ENCODE results near the gene FAM3B. TPM values are rescaled to one million over a fixed set of nuclear protein-coding genes. Genes with fewer than 3 reads are reported as not detected.
A peak's percentile ranks its signal among the peaks of the same experiment; 100 is the strongest.

The FAM3B gene
- total and polyA plus RNA-seq, 12 donors, result 0.04 to 0.42 (median 0.30) TPM; not detected in 6

DNA sequence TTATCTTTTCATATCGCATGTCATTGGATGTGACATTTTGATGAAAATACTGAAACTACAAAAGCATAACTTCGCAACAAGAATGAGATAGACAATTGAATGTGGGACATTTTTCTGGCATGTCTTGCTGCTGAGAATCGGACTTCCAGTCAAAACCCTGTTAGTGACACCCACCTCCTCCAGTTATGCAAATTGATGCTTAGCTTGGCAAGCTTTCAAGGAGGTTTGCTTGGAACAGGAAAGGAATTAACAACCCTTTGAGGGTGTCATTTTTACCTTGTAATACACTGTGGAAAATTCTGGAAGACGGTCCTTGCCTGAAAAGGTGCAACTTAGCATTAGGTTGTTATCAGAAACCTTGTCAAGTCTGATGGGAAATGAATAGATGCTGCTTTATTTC lies 38.8 kb upstream of the FAM3B start:
- TF ChIP-seq, protein P1, sequence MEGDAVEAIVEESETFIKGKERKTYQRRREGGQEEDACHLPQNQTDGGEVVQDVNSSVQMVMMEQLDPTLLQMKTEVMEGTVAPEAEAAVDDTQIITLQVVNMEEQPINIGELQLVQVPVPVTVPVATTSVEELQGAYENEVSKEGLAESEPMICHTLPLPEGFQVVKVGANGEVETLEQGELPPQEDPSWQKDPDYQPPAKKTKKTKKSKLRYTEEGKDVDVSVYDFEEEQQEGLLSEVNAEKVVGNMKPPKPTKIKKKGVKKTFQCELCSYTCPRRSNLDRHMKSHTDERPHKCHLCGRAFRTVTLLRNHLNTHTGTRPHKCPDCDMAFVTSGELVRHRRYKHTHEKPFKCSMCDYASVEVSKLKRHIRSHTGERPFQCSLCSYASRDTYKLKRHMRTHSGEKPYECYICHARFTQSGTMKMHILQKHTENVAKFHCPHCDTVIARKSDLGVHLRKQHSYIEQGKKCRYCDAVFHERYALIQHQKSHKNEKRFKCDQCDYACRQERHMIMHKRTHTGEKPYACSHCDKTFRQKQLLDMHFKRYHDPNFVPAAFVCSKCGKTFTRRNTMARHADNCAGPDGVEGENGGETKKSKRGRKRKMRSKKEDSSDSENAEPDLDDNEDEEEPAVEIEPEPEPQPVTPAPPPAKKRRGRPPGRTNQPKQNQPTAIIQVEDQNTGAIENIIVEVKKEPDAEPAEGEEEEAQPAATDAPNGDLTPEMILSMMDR (IDR thresholded peaks at IDR 0.05), result no peak
- no peak for ATAC-seq
- Histone ChIP-seq H3K27ac (no peak overlapping the region), H3K4me1 (peaks cover 0 to 12% (median 0%) of the 10 kb centered on the region in 9 donors), H3K9me3 (peaks cover 0 to 5% (median 0%) of the 10 kb centered on the region in 11 donors), H3K27me3 (peaks cover 0 to 5% (median 0%) of the 10 kb centered on the region in 7 donors), H3K4me3 (no peak overlapping the region), H3K36me3 (peaks cover 0 to 22% (median 0%) of the 10 kb centered on the region in 9 donors)
- 68 to 70% methylated on average over 4 of the region's 4 CpGs for WGBS, 2 donors
- intact Hi-C loops (cut with DNase I), result no loop called here
- no peak for DNase-seq

DNA sequence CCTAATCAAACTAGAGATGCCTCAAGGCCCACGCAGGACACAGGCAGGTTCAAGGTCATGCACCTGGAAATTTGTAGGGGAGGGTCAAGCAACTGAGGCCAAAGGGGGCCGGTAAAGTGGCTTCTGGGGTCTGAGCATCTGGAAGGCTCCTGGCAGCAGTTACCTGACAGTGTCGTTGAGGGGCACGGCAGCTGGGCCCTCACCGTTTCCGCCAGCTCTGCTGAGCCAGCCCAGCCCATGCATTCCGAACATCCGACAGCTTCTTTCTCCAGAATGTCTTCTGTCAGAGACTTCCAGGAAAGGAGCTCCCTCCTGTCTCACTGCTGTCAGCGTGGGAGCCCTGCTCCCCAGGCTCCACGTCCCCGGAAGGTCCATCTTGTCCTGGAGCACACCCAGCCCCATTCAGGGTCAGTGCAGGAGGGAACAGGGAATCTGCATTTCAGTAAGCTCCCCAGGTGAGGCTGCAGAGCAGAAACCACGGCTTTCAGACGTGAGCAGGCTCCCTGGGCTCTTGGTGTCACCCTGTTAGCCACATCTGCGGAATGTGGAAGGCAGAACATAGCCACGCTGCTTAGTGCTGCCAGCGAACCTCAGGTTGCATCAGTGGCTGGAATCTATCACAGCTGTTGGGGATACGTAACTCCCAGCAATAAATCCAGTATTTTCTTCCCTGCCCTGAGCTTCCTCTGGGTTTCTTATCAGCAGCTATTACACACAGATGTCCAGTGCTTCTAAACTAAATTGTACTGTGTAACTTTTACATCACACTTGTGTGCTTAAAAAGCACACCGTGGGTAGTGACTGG lies 36.3 kb upstream of the FAM3B start:
- WGBS, 2 donors, result 63% methylated on average over 18 of the region's 18 CpGs
- Histone ChIP-seq H3K27me3 (peaks cover 0 to 14% (median 5%) of the 10 kb centered on the region in 7 donors), H3K27ac (no peak overlapping the region), H3K9me3 (no peaks in the 10 kb centered on the region), H3K4me3 (no peak overlapping the region), H3K4me1 (peaks cover 0 to 16% (median 0%) of the 10 kb centered on the region in 9 donors), H3K36me3 (peaks cover 0 to 14% (median 0%) of the 10 kb centered on the region in 9 donors)
- intact Hi-C loops (cut with DNase I), result loop anchor here in 6 of 10 donors (5.0 to 10.0 kb wide), 4 partner anchors 182 to 504 kb away; no protein-coding TSS in a partner anchor
- ATAC-seq (peak in 7 of 8 donors; percentile 18 to 80 (median 49)), DNase-seq (no peak)
- TF ChIP-seq, protein P1 (IDR thresholded peaks at IDR 0.05), result no peak

DNA sequence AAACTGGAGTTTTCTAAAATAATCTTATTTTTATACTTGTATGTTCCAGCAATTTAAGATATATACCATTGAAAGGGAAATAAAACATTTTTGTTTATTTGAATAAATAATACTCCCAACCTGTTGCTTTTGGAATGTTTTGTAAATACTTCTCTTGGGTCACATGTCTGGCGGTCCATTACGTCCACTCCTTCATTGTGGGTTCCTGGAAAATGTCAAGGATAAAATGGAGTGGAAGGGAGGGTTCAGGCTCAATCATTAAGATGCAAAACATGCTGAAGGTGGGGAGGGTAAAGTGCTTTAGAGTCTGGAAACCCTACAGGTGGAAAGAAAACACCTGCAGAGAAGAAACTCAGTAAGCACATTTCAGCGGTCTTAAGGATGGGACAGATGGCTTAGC lies 34.2 kb upstream of the FAM3B start:
- ATAC-seq, result no peak
- H3K4me3 ChIP-seq, result no peak overlapping the region
- intact Hi-C loops (cut with DNase I), result loop anchor here (2.0 to 10.0 kb wide), 6 partner anchors 178 to 502 kb away; no protein-coding TSS in a partner anchor
- no peaks in the 10 kb centered on the region for H3K36me3 ChIP-seq
- 55 to 60% methylated on average over 3 of the region's 3 CpGs for WGBS, 2 donors
- H3K9me3 ChIP-seq, result no peaks in the 10 kb centered on the region
- H3K27ac ChIP-seq, result no peak overlapping the region
- H3K27me3 ChIP-seq, result peaks cover 0 to 14% (median 5%) of the 10 kb centered on the region in 7 donors
- peaks cover 0 to 16% (median 0%) of the 10 kb centered on the region in 9 donors for H3K4me1 ChIP-seq
- DNase-seq, result no peak
- TF ChIP-seq, protein P1 (IDR thresholded peaks at IDR 0.05), result no peak

DNA sequence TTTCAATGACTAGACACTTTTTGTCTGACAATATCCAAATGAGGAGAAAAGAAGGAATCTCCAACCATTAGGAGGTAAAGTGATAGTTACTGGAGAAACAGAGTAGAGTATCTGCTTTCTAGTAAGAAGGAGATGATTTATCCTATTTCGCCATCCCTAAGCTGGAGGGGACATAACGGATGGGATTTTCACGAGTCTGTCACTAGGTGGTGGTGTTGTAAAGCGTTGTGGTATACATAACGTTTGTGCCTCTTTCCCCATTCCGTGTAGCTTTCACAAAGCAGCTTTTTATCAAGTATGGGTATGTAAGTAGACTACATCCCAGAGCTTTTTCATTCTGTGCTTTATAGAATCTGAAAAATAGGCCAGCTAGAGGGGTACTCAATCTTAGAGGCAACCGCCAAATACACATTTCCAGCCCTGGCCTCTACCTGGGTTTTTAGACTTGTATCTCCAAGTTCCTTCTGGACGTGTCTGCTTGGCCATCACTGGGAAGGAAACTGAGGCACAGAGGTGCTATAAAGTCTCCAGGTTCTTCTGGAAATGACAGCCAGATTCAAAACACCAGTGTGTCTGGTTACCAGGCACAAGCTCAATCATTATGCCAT lies 33.3 kb upstream of the FAM3B start:
- peaks cover 0 to 11% (median 0%) of the 10 kb centered on the region in 9 donors for H3K4me1 ChIP-seq
- no peak overlapping the region for H3K4me3 ChIP-seq
- ATAC-seq, result peak; percentile 80 to 92 (median 89)
- H3K9me3 ChIP-seq, result no peaks in the 10 kb centered on the region
- 15 to 18% methylated on average over 8 of the region's 8 CpGs for WGBS, 2 donors
- intact Hi-C loops (cut with DNase I), result loop anchor here (1.0 to 10.0 kb wide), 7 partner anchors 177 to 501 kb away; no protein-coding TSS in a partner anchor
- H3K27ac ChIP-seq, result no peak overlapping the region
- peak in 1 of 2 donors; percentile 66 for DNase-seq
- H3K27me3 ChIP-seq, result peaks cover 0 to 14% (median 5%) of the 10 kb centered on the region in 7 donors
- H3K36me3 ChIP-seq, result no peaks in the 10 kb centered on the region
- TF ChIP-seq, protein P1 (IDR thresholded peaks at IDR 0.05), result peak; percentile 53 to 85 (median 78)

Measured in heart right ventricle (tissue), 16 donors.